ENCODE measurements around the gene C22orf31. TPM values are rescaled to one million over a fixed set of nuclear protein-coding genes. Genes with fewer than 3 reads are reported as not detected.

The C22orf31 gene
- polyA plus RNA-seq, 2 of the 4 experiments (the other 2 are of a cell fraction): not detected

GRCh38 chr22:29054251-29054767 is 7.3 kb downstream of the C22orf31 start:
- POLR2A ChIA-PET: no interaction called here
- ATAC-seq (no peak), DNase-seq (ENCODE audit: low read depth in 1 of 2, low spot score in 1 of 2) (no peak), FAIRE-seq (no peak)
- Histone ChIP-seq H3K4me2 (no peak overlapping the region), H3K4me3 (no peak overlapping the region), H3K9me3 (no peaks in the 10 kb centered on the region), H3K27ac (no peak overlapping the region), H3K4me1 (no peaks in the 10 kb centered on the region)
- 82% methylated on average over 9 of the region's 10 CpGs for WGBS (ENCODE audit: missing lambda C conversion rate)
- no peak for TF ChIP-seq HDAC2 (IDR thresholded peaks at IDR 0.05)
- TF ChIP-seq EP300 (IDR thresholded peaks at IDR 0.05): no peak
- TF ChIP-seq RARB (CRISPR knock-in tag; IDR thresholded peaks at IDR 0.05): no peak
- no peak for TF ChIP-seq HOXB5 (CRISPR knock-in tag; IDR thresholded peaks at IDR 0.05)
- TF ChIP-seq ZC3H11A (IDR thresholded peaks at IDR 0.05): no peak
- TF ChIP-seq FOXS1 (CRISPR knock-in tag; IDR thresholded peaks at IDR 0.05): no peak
- no peak for TF ChIP-seq CBX2 (IDR thresholded peaks at IDR 0.05; ENCODE audit: borderline replicate concordance, low read depth)
- no peak for TF ChIP-seq RCOR1 (IDR thresholded peaks at IDR 0.05; ENCODE audit: low read depth, low read length)
- TF ChIP-seq RAD21 (conservative IDR thresholded peaks at IDR 0.05 in 1 of 2, IDR thresholded peaks at IDR 0.05 in 1 of 2): no peak
- TF ChIP-seq TP53 (CRISPR knock-in tag; IDR thresholded peaks at IDR 0.05): no peak
- no peak for TF ChIP-seq RFX5 (IDR thresholded peaks at IDR 0.05)
- TF ChIP-seq CHD4 (IDR thresholded peaks at IDR 0.05; ENCODE audit: borderline replicate concordance): no peak
- no peak for TF ChIP-seq ZNF302 (CRISPR knock-in tag; IDR thresholded peaks at IDR 0.05)
- TF ChIP-seq, protein P1, sequence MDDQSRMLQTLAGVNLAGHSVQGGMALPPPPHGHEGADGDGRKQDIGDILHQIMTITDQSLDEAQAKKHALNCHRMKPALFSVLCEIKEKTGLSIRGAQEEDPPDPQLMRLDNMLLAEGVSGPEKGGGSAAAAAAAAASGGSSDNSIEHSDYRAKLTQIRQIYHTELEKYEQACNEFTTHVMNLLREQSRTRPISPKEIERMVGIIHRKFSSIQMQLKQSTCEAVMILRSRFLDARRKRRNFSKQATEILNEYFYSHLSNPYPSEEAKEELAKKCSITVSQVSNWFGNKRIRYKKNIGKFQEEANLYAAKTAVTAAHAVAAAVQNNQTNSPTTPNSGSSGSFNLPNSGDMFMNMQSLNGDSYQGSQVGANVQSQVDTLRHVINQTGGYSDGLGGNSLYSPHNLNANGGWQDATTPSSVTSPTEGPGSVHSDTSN (IDR thresholded peaks at IDR 0.05): no peak
- TF ChIP-seq PHF8 (IDR thresholded peaks at IDR 0.05; ENCODE audit: borderline replicate concordance, low read depth): no peak
- no peak for TF ChIP-seq SMC3 (IDR thresholded peaks at IDR 0.05)
- no peak for TF ChIP-seq CEBPB (IDR thresholded peaks at IDR 0.05)
- TF ChIP-seq HEYL (CRISPR knock-in tag; IDR thresholded peaks at IDR 0.05): no peak
- CTCF ChIA-PET: interaction anchor here (1.0 to 2.1 kb wide), 3 partner anchors 11 to 199 kb away, joined by 3 to 8 read pairs (median 5); no protein-coding TSS in a partner anchor

DNA sequence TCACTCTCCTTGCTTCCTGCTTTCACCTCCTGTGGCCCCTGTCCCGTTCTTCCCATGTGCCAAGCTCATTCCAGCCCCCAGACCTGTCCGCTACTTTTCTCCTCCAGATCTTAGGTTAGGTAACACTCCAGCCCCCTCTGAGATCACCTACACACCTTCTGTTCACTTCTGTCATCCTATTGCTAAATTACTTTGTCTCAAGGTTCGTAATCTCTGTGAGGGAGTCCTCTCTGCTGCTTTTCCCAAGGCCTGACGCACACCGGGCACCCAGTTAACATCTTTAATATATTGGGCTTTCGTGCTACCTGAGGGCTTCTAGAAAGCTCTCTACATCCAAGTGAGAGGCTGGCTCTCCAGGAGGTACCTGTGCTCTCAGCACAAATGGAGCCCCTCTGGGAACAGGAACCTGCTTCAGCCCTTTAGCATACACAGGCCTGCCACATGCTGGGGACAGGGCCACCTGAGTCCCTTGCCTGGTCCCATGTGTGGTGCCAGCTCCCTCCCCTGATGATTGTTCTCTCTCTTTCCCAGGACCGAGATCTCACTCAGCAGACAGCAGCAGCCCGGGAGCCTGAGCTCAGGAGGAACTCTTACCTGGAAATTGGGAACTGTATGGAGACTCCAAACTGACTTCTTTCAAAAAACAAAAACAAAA is 8.5 kb downstream of the C22orf31 start:
- H3K27ac ChIP-seq: no peak overlapping the region
- POLR2A ChIA-PET: no interaction called here

More for the DNA sequence above, 8.5 kb downstream of the C22orf31 start:
- FAIRE-seq (no peak), DNase-seq (ENCODE audit: low read depth in 1 of 2, low spot score in 1 of 2) (no peak), ATAC-seq (no peak)
- no peaks in the 10 kb centered on the region for H3K9me3 ChIP-seq
- 93% methylated on average over 8 of the region's 8 CpGs for WGBS (ENCODE audit: missing lambda C conversion rate)
- H3K4me1 ChIP-seq: no peaks in the 10 kb centered on the region
- TF ChIP-seq ZC3H11A (IDR thresholded peaks at IDR 0.05) (no peak), ATOH8 (CRISPR knock-in tag; IDR thresholded peaks at IDR 0.05; ENCODE audit: low read depth) (no peak), USF2 (IDR thresholded peaks at IDR 0.05) (no peak), EHMT2 (IDR thresholded peaks at IDR 0.05; ENCODE audit: low read depth) (no peak), TP53 (CRISPR knock-in tag; IDR thresholded peaks at IDR 0.05) (no peak), NFE2L2 (conservative IDR thresholded peaks at IDR 0.05; ENCODE audit: low read length) (no peak), RAD21 (conservative IDR thresholded peaks at IDR 0.05 in 1 of 2, IDR thresholded peaks at IDR 0.05 in 1 of 2) (no peak), HDAC2 (IDR thresholded peaks at IDR 0.05) (no peak), BHLHE40 (IDR thresholded peaks at IDR 0.05; ENCODE audit: low read depth, low read length) (no peak), JUN (IDR thresholded peaks at IDR 0.05) (no peak), MAFK (IDR thresholded peaks at IDR 0.05; ENCODE audit: partially characterized antibody) (no peak), ZFP36 (IDR thresholded peaks at IDR 0.05; ENCODE audit: borderline replicate concordance, partially characterized antibody) (no peak), CHD4 (IDR thresholded peaks at IDR 0.05; ENCODE audit: borderline replicate concordance) (no peak), HMGXB4 (CRISPR knock-in tag; IDR thresholded peaks at IDR 0.05; ENCODE audit: borderline replicate concordance) (no peak), SMC3 (IDR thresholded peaks at IDR 0.05) (no peak)
- TF ChIP-seq, protein P2, sequence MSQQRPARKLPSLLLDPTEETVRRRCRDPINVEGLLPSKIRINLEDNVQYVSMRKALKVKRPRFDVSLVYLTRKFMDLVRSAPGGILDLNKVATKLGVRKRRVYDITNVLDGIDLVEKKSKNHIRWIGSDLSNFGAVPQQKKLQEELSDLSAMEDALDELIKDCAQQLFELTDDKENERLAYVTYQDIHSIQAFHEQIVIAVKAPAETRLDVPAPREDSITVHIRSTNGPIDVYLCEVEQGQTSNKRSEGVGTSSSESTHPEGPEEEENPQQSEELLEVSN (IDR thresholded peaks at IDR 0.05; ENCODE audit: borderline replicate concordance, low read depth): no peak
- CTCF ChIA-PET: interaction anchor here (0.8 to 2.1 kb wide), 4 partner anchors 10 to 197 kb away, joined by 3 to 8 read pairs (median 4); no protein-coding TSS in a partner anchor
- H3K4me3 ChIP-seq: no peak overlapping the region
- no peak overlapping the region for H3K4me2 ChIP-seq

All from A549 (cell line).